Ammon's horn (tissue), 1 donor: Measurements from ENCODE around the gene GRAMD2A.

ENCODE experiments used
- DNase-seq: peaks from one replicate; pipeline ENCODE4 v3.0.0-alpha.2; 2016; ENCODE audit warnings: low spot score

GRAMD2A gene

DNA sequence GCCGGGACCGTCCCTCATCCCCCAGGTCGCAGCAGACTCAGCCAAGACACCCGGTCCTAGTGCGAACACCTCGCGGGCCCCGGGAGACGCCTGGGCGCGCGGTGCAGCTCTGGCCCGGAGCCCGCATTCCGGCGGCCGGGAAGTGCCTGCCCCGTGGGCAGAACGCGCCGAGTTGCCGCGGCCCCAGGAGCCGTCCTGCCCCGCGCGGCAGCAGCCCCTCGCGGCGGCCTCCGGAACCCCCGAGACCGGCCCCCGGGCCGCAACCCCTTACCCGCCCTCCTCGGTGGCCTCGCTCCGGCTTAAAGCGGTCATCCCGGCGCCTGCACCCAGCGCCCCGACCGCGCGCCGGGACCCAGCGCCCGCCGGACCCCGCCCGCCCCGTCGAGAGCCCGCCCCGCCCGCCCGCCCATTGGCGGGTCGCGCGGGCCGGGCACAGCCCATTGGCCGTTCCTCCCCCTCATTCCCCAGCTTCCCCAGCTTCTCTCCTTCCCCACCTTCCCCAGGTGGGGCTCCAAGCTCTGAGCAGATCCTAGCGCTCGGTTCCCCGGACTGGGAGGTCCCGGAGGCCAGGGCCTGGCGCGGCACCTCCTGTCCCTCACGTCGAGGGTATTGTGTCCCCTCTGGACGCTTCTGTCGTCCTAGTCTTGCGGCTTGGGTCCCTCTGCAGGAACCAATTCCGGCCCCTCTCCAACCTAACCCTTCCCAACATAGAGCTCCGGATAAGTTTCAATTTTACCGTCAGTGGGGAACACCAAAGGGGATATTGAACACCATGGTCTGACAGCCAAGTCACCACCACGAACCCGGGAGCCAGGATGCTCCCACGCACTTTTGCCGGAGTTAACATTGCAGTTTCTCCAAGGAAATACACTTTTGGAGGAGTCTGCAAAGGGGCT lies at the start of gene GRAMD2A:
Gene GRAMD2A, minus strand, starts transcription at position 328 of the 896 bp plus-strand sequence.
- DNase-seq: no peak

DNA sequence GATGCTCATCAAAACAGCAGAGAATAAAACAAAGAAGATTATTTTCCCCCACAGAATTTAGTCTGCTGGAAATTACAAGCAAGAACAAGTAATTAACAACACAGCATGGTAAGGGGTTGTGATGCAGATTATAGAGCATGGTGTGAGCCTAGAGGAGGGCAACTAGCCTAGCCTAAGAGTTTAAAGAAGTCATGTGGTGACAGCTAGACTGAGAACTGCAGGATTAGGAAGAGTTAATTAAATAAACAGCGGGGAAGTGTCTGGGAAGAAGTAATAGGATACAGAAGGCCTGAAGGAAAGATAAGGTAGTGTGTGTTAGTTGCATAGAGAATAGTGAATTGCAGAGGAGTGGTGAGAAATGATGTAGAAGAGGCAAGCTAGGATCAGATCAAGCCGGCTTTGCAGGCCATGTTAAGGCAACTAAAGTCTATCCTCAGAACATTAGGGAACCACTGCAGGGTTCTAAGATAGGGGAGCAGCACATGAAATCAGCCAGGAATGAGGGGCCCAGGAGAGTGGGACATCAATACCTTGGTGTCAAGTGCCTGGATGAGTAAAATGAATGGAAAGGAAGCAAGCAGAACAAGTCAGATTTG lies 45.3 kb upstream of the GRAMD2A start:
- DNase-seq: no peak

DNA sequence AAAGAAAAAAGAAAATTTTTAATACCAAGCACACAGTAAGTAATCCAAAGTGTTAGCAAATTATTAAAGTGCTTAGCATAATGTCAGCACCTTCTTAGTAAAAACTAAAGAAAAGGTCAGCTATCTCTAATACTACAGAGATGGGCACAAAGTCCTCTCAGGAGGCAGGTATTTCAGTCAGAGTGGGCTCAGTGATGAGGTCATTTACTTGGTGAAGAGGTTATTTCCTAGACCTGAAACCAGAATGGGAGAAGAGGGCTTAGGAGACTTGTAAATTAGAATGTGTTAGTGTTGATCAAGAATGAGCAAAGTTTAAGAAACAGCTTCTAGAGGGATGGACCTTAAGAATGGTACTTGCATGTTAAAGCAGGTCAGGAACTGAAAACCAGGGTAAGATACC lies 42.1 kb upstream of the GRAMD2A start:
- no peak for DNase-seq

DNA sequence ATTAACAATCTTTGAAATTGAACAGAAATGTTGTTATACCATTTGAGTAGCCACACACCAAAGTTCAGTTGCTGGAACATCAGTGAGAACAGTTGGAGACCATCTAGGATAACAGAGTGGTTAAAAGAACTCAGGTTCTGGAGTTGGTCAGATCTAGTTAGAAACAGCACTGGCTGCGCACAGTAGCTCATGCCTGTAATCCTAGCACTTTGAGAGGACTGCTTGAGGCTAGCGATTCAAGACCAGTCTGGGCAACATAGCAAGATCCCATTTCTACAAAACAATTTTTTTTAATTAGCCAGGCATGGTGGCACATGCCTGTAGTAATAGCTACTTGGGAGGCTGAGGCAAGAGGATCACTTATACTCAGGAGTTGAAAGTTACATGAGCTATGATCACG lies 41.0 kb upstream of the GRAMD2A start:
- DNase-seq: no peak

DNA sequence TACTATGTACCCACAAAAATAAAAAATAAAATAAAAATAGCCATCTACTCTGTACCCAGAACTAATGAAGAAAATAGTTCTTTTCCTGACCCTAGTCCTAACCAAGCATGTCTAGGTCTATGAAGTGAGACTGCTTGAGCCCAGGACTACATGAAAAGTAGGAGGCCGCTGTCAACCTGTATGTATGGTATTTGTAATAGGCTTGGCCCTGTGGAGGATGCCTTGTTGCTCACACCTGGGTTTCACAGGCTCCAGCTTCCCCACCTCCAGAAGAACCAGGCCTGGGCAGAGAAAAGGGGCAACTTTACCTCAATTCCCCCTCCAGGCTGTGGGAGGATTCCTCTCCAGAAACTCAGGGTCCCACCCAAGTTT lies 40.3 kb upstream of the GRAMD2A start:
- DNase-seq: no peak

DNA sequence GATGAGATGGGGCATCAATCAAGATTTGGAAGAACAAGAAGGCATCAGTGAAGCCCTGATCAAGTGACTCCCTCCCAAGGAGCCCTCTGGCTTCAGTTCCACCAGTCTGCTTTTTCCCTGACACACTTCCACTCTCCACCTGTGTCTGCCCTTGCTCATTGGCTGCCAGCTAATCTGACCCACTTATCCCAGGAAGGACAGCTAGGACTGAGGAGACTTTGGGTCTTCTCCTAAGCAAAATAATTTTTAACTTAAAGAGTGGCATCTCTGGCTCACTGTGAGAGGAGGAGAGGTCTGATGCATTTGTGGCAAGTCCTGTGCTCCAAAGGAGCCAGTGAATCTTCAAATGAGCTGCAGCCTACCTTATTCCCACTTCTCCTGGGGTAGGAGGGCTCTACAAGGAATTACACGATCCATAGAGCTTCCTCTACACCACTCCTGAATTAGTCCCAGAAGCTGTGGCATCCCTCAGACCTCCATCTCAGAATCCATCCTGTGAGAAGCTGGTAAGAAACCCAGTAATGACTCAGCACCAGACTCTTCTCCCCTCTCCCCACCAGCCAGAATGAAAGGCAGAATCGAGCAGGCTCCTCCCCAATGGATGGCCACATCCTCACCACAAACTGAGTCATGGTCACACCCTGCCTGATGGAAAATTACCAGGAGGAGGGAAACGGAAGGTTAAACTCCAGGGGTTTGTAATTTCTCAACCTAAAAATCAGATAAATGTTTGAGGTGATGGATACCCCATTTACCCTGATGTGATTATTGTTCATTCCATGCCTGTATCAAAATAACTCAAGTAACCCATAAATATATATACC lies 39.7 kb upstream of the GRAMD2A start:
- peak; percentile 28 for DNase-seq

DNA sequence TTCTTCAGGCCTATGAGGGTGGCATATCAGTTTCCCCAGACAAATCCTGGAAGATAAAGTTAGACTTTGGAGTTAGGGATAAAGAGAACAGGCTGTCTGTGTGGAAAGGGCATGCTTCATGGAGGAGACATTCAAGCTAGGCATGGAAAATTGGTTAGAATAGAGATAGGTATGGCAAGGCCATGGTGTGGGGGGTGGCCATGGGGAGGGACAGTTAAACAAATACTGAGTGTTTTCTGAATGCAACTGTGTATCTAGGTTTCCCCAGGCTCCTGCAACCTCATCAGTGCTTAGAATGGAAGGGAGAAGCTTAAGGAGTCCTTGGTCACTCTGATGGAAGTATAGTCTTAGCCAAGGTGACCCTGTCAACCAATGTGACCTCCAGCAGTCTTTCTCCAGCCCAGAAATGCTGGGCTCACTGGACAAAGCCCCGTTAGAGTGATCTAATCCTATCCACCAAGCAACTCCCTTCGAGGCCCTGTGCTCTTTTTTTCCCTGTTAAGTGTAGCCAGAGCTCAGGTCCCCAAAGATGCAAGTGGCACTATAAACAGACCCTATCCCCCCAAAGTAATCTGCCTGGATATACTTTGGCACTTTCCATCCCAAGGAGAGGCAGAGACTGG lies 38.9 kb upstream of the GRAMD2A start:
- DNase-seq: no peak

DNA sequence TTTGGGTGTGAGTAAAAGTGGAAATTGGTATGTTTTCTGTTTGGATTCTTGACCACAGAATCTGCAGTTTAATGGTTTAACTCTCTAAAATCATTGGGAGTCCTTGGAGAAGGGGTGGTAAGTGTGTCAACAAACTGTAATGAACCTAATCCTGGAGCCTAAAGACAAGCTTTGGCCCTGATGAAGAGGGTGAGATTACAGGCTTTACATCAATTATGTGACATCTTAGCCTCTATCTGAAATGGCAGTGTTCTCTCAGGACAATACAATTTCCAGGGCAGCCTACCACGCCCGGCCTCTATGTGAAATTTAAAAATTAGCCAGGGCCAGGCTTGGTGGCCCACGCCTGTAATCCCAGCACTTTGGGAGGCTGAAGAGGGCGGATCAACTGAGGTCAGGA lies 37.7 kb upstream of the GRAMD2A start:
- DNase-seq: no peak

DNA sequence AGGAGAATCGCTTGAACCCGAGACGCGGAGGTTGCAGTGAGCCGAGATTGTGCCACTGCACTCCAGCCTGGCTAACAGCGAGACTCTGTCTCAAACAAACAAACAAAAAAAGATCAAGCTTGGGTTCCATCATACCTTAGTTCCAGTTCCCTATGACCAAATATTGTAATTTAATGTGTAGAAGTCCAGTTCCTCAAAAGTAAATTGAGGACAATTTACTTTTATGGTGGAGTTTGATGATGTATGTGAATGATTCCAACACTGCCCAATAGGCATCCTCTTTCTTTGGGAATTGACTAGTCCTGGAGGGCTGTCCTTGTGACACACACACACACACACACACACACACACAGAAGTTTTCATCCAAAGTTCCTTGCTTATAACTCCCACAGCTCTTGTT lies 36.2 kb upstream of the GRAMD2A start:
- no peak for DNase-seq

DNA sequence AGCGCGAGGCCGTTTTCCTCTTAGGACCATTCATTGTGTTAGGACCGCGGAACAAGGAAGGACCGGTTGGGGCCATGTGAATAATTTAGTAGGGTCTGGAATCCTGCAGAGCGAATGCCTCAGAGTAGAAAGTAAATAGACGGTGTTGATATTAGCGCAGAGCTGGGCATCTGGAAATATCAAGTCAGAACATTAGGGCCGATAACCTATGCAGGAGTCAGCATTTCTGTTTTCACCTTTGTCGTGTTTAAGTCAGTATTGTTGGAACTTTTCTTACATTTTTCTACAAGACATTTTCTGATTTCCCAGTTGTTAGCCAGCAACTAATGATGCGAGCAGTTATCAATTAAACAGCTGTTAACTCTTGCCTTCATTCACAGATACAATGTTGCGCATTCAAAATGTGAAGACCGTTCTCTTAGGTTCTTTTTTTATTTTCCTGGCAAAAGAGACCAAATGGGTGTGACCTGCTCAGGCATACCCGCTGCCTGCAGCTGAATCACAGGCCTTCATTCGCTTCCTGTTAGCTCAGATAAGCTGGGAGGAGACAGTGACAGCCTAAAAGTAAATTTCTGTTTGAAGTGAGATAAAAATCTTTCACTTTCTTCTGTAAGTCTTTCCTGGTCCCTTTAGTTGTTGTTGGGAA lies 34.4 kb upstream of the GRAMD2A start:
- DNase-seq: peak; percentile 37

DNA sequence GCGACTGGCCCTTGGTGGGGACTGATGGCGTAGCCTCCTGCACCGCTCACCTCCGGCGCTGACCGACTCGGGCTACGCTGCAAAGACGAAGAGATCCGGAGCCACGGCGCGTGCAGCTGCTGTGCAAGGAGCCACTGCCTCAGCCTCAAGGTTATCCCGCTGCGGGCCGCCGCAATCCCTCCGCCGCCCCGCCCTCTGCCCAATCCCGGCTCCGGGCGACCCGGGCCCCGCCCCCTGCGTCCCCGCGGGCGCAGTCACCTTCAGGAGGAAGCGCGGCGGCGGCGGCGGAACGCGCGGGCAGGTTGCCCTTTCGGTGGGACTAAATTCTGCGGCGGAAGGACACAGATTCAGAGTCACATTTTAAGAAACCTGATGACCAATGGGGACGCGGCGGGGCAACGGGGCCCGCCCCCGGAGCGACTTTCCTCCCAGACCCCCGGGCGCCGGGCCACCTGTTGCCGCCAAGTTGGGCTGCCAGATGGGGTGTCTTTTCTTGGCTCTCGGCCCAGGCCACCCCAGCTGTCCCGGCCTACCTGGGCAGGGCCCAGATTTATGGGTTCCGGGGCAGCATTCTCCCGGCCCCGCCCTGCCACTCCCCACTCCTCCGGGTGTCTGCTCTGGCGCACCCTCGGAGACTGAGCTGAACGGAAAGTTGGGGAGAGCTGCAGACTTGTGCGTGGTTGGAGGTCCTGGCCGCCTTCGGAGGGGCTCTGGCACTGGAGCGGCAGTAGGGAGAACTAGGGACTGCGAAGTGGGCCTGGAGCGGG lies 33.7 kb upstream of the GRAMD2A start, which contains the start of gene PKM:
Gene PKM, minus strand, starts transcription at position 125 of the 767 bp plus-strand sequence. CDS start 12,093 bp downstream, outside the sequence.
- DNase-seq: peak; percentile 90

DNA sequence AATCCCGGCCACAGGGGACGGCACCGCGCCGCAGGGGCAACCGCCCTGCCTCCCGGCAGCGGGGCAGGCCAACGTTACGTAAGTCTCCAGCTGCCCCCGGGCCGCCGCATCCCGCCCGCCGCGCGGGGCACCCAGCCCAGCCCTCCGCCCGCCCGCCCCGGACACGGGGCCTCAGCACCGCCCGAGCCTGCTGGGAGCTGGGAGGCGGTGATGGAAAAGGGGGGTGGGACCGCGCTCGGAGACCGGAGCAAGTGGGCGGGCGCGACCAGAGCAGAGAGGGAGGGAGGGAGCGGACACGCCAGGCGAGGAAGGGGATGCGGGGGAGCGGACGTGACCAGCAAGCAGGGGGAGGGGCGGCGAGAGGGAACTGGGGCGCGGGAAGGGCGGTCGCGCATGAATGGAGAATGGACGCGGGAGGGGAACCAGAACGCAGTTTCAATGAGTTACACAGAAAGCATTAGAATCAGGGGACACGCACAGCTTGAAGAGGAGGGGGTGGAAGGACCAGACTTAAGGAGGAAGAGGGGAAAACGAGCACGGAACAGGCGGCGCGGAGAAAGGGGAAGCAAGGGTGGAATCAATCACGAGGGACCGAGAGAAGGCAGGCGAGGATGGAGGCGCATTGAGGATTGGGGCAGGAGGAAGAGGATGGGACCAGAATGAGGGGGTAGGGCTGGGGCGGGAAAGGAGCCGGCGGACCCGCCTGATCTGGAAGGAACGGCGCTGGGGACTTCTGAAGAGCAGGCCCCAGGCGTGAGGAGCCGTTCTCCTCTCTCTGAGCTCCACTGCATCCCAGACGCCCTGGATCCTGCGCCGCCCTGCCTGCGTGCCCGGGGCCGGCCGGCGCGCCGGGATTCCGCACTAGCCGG lies 32.8 kb upstream of the GRAMD2A start:
- peak; percentile 94 for DNase-seq

DNA sequence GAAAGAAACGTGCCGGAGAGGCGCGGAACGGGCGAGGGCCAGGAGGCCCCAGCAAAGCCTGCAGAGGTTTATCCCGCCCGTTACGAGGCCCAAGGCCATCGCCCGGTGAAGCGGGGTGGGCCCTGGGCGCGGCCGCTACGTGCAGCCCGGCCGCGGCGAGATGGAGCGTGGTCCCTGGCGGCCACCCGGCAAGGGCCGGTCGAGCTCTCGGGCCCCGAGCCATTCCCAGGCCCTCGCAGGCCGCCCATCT lies 32.3 kb upstream of the GRAMD2A start:
- no peak for DNase-seq

DNA sequence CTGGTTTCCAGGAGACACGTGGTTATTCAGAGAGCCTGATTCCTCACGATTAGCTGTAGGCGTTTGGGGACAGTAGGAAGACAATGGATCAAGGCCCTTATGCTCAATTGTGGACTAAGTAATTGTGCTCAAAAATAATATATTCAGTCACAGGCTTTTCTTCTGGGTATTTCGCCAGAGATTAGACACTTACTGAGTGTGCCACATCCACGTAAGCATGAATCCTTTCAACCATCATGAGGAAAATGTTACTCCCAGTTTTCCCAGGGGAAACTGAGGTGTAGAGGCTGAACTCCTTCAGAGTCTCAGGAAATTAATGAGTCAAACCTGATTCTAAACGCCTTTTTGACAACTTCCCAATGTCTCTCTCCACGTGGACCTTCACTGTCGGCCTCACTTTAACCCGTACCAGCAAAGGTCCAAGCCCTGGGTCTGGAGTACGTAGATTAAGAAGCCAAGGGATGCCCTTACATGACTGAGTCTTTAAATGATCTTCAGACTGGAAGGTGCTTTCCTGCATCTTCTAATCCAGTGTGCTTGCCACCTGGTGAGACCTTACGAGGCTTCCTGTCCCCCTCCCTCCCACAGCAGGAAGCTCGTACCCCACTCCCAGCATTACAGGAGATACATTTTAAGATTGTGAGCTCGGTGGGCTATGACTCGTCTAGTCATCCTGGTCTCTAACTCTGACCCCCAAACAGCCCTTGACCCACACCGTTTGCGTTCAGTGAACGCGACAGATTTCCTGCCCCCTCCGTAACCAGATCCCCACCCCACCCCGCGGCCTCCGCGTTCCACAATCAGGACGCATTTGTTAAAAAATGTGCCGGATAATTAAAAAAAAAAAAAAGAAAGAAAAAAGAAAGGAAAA lies 31.7 kb upstream of the GRAMD2A start:
- DNase-seq: no peak

DNA sequence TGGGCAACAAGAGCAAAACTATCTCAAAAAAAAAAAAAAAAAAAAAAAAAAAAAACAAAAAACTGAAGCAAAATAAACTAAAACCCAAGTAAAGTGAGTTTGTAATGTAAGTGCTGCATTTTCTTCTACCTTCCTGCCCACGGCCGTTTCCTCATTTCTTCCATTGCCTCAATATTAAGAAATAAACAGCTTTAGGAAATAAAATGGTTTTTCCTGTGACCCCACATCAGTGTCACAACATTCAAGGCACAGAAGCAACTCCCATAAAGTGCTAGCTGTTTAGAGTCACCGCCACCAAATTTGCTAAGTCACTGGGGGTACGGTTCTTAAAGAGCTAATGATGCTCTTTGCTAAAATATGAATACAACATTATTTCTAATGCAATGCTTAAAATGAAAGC lies 30.1 kb upstream of the GRAMD2A start:
- DNase-seq: no peak

DNA sequence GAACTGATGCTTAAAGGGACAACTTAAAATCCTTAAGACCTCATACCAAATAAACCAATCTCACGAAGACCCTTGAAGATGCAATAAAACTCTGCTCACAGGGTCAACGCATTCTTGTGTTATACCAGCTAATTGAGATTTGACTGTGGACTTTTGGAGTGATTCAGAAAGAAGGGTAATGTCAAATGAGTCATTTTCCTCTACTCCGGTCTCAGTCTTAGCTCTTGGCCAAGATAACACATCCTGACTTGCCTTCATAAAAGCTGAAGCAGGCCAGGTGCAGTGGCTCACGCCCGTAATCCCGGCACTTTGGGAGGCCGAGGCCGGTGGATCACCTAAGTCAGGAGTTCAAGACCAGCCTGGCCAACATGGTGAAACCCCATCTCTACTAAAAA lies 29.6 kb upstream of the GRAMD2A start:
- DNase-seq: no peak

DNA sequence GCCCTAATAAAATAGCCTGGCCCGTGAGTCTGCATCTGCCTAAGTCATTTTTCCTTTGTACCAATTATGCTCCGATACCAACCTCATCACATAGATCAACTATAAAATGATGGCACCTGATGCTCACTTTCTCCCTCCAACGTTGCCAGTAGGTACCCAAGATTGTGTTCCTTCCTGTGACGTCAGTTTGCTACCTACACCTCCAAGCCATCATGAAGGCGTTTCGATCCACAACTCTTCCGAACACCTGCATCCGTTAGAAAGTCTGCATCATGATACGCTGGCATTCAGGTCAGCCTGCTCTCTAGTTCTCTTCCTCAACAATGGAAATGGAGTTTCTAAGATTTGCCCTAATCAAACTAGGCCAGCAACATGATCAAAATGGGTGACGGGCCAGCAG lies 25.7 kb upstream of the GRAMD2A start:
- DNase-seq: no peak

DNA sequence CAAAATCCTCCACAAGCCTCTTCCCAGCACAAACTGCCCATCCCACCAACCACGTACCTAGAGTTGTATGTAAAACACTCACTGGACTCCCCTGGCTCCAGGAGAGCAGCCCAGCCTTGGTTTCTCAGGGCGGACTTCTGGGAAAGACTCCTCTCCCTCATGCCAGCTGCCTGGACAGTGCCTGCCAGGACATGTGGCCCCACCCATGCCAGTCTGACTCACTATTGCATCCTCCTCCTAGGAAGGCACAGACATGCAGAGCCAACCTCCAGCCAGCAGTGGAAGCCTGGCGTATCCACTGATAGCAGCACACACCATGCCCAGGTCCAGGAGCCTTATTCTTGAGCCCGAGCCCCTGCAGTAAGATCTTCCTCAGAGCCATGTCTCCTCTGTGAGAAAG lies 24.8 kb upstream of the GRAMD2A start:
- DNase-seq: no peak

DNA sequence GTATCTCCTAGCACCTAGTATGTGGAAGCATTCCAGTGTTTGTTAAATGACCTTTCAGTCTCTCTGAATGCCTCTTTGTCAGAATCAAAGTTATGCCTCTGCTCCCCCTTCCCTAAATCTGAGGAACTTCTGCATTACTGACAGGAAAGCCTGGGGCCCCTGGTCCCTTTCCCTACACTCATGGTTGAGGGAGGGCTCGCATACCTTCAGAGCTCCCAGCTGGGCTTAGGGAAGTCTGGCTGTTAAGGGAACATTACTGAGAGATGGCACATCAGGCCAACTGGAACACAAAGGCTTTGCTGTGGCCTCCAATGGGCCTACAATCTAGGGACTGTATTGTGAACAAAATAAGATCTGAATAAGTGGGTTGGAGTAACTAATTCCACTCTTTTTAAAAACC lies 23.1 kb upstream of the GRAMD2A start:
- no peak for DNase-seq
